DOHH2 (cell line): ENCODE results near the gene PIK3AP1.

ENCODE experiments used
- H3F3A ChIP-seq: fragments of 200-600 bp; sonication (generic), shearing (Covaris generic); 2 replicates; pipeline ENCODE4 v1.6.0; 2016; ENCODE audit warnings: antibody characterized with exemption, mild to moderate bottlenecking; ENCODE audit not compliant: control insufficient read depth, insufficient read depth
- H3K27ac ChIP-seq: fragments of 200-600 bp; sonication (generic); 2 replicates; pipeline ENCODE4 v1.5.1; 2014; ENCODE audit warnings: low read depth, mild to moderate bottlenecking, low read length, moderate library complexity
- H3K27me3 ChIP-seq: fragments of 200-600 bp; sonication (generic); 2 replicates; pipeline ENCODE4 v1.6.1; 2014; ENCODE audit warnings: mild to moderate bottlenecking, low read length, mixed read lengths; ENCODE audit not compliant: control insufficient read depth
- H3K36me3 ChIP-seq: fragments of 200-600 bp; sonication (generic); 2 replicates; pipeline ENCODE4 v1.6.1; 2014; ENCODE audit warnings: mild to moderate bottlenecking, low read length, moderate library complexity, mixed read lengths; ENCODE audit not compliant: control insufficient read depth
- H3K4me1 ChIP-seq: fragments of 200-600 bp; sonication (generic); 2 replicates; pipeline ENCODE4 v1.6.1; 2014; ENCODE audit warnings: mild to moderate bottlenecking, low read length, mixed read lengths; ENCODE audit not compliant: control insufficient read depth
- H3K4me2 ChIP-seq: fragments of 200-600 bp; sonication (generic); 2 replicates; pipeline ENCODE4 v1.6.0; 2014; ENCODE audit warnings: mild to moderate bottlenecking, low read length, moderate library complexity
- H3K4me3 ChIP-seq: fragments of 200-600 bp; sonication (generic); 2 replicates; pipeline ENCODE4 v1.5.1; 2014; ENCODE audit warnings: mild to moderate bottlenecking, low read length, mixed read lengths
- H3K79me2 ChIP-seq: fragments of 200-600 bp; sonication (generic); 2 replicates; pipeline ENCODE4 v1.6.1; 2014; ENCODE audit warnings: mild to moderate bottlenecking, low read length, mixed read lengths; ENCODE audit not compliant: control insufficient read depth
- H3K9me2 ChIP-seq: fragments of 200-600 bp; sonication (generic); replicated peaks from 2 replicates; pipeline ENCODE4 v1.6.1; 2014; ENCODE audit warnings: mild to moderate bottlenecking, low read length, mixed read lengths; ENCODE audit not compliant: control insufficient read depth
- H3K9me3 ChIP-seq: fragments of 200-600 bp; sonication (generic); 2 replicates; pipeline ENCODE4 v1.6.1; 2014; ENCODE audit warnings: antibody characterized with exemption, low read length, mixed read lengths; ENCODE audit not compliant: control insufficient read depth, insufficient read depth
- H4K20me1 ChIP-seq: fragments of 200-600 bp; sonication (generic); 2 replicates; pipeline ENCODE4 v1.6.0; 2014; ENCODE audit warnings: low read depth, mild to moderate bottlenecking, antibody characterized with exemption, low read length, moderate library complexity; ENCODE audit not compliant: control insufficient read depth, insufficient read depth
- CTCF ChIP-seq: fragments of 200-600 bp; sonication (generic); IDR thresholded peaks from one replicate; pipeline ENCODE4 v1.5.1; 2014; ENCODE audit warnings: antibody characterized with exemption, mild to moderate bottlenecking, low read depth, low read length; ENCODE audit not compliant: poor library complexity, severe bottlenecking
- EZH2phosphoT487 ChIP-seq: fragments of 200-600 bp; sonication (generic); IDR thresholded peaks from 2 replicates; pipeline ENCODE4 v1.6.1; 2017; ENCODE audit warnings: borderline replicate concordance, mild to moderate bottlenecking, antibody characterized with exemption, low read length, moderate library complexity, mixed read lengths

PIK3AP1 gene

DNA sequence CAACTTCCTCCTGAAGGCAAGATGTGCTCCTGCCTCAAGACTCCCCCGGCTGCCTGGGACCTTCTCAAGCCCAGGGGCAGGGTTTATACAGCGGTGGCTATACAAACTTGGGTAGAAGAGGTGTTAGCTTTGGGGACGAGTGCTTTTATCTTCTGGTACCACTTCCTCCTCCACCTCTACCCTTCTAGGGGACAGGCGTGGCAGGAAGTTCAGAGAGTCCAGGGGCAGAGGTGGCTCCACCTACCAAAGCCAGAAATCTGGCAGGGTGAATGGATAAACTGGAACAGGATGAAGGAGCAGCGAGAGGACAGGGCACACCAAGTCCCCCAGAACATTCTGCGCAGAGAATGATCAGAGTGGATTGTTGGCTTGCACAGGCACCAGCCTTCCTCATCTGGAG lies 109.5 kb downstream of the PIK3AP1 start:
- no peak overlapping the region for H3K4me2 ChIP-seq
- H3K4me1 ChIP-seq, result no peaks in the 10 kb centered on the region
- H3K4me3 ChIP-seq, result no peak overlapping the region
- H3K27ac ChIP-seq, result no peak overlapping the region
- H3F3A ChIP-seq, result no peaks in the 10 kb centered on the region; the same call in 1 of the 2 replicates
- H3K9me2 ChIP-seq, result no peaks in the 10 kb centered on the region
- H4K20me1 ChIP-seq, result 0 out of 2 replicates have a peak, but pooled peaks cover 4% of the 10 kb centered on the region
- no peak for TF ChIP-seq CTCF
- TF ChIP-seq EZH2phosphoT487, result no peak
- peaks cover 5% of the 10 kb centered on the region; the same call in 1 of the 2 replicates for H3K79me2 ChIP-seq
- H3K9me3 ChIP-seq, result no peaks in the 10 kb centered on the region
- no peaks in the 10 kb centered on the region for H3K27me3 ChIP-seq
- H3K36me3 ChIP-seq, result peaks cover 95% of the 10 kb centered on the region

GRCh38 chr10:96609510-96609909 lies 110.8 kb downstream of the PIK3AP1 start:
- H3K79me2 ChIP-seq, result peaks cover 5% of the 10 kb centered on the region; the same call in 1 of the 2 replicates
- H3K27me3 ChIP-seq, result no peaks in the 10 kb centered on the region
- TF ChIP-seq CTCF (no peak), EZH2phosphoT487 (no peak)
- H3K9me3 ChIP-seq, result no peaks in the 10 kb centered on the region
- H3K4me2 ChIP-seq, result no peak overlapping the region
- H3F3A ChIP-seq, result no peaks in the 10 kb centered on the region; the same call in 1 of the 2 replicates
- H3K27ac ChIP-seq, result no peak overlapping the region
- peaks cover 95% of the 10 kb centered on the region for H3K36me3 ChIP-seq
- no peak overlapping the region for H3K4me3 ChIP-seq
- 0 out of 2 replicates have a peak, but pooled peaks cover 4% of the 10 kb centered on the region for H4K20me1 ChIP-seq
- H3K4me1 ChIP-seq, result no peaks in the 10 kb centered on the region
- H3K9me2 ChIP-seq, result no peaks in the 10 kb centered on the region

DNA sequence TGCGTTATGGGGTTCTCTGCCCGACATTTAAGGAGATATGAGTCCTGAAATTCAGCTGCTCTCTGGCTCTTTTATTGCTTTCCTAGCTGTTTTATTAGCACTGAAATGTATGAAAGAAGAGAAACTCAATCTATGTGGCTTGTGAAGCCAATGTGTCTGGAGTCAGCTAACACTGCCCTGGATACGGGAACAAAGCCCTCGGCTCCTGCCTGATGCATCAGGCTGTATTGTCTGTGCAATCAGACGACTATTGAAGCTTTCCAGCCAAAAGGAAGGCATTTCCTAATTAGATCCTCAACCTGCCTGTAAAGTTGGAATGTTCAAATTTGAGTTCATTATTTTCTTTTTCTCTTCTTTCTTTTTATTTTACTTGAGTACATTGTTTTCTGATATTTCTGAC lies 111.5 kb downstream of the PIK3AP1 start:
- Histone ChIP-seq H3K4me3 (no peak overlapping the region), H3K4me1 (no peaks in the 10 kb centered on the region), H3K27me3 (no peaks in the 10 kb centered on the region), H3K79me2 (peaks cover 5% of the 10 kb centered on the region; the same call in 1 of the 2 replicates), H4K20me1 (0 out of 2 replicates have a peak, but pooled peaks cover 4% of the 10 kb centered on the region), H3F3A (no peaks in the 10 kb centered on the region; the same call in 1 of the 2 replicates), H3K27ac (no peak overlapping the region), H3K4me2 (no peak overlapping the region), H3K9me3 (no peaks in the 10 kb centered on the region), H3K36me3 (peaks cover 95% of the 10 kb centered on the region), H3K9me2 (no peaks in the 10 kb centered on the region)
- no peak for TF ChIP-seq EZH2phosphoT487
- TF ChIP-seq CTCF, result no peak
